Kidney (tissue), 14 donors: ENCODE measurements around the gene PLXNC1. TPM values are rescaled to one million over a fixed set of nuclear protein-coding genes. Genes with fewer than 3 reads are reported as not detected.

Experiments
- DNase-seq, 5 donors: peaks; one replicate each; pipeline ENCODE4 v3.0.0-alpha.2; 2013 to 2020
- FAIRE-seq: peaks from 2 replicates; lab custom pipeline; 2012; peaks lifted over from hg19 to GRCh38; lab: Jason Lieb, UNC
- H3K27ac ChIP-seq, 2 donors: one replicate each; pipeline ENCODE4 v1.7.0; 2013; ENCODE audit warnings: low read depth in 2 of 2, low read length in 2 of 2, inconsistent platforms in 1 of 2
- H3K27me3 ChIP-seq: one replicate; pipeline ENCODE4 v1.7.1; 2013; ENCODE audit warnings: low read length, inconsistent platforms; ENCODE audit not compliant: control insufficient read depth, insufficient read depth
- H3K36me3 ChIP-seq, 3 donors: one replicate each; pipeline versions ENCODE4 v1.7.0 to v1.7.1; 2013; ENCODE audit warnings: low read length in 3 of 3, control low read depth in 1 of 3, inconsistent platforms in 1 of 3; ENCODE audit not compliant: insufficient read depth in 3 of 3, control insufficient read depth in 2 of 3
- H3K4me1 ChIP-seq, 3 donors: one replicate each; pipeline versions ENCODE4 v1.7.0 to v1.7.1; 2013; ENCODE audit warnings: low read length in 3 of 3, inconsistent platforms in 1 of 3, low read depth in 1 of 3; ENCODE audit not compliant: control insufficient read depth in 2 of 3, insufficient read depth in 2 of 3
- H3K4me3 ChIP-seq, 3 donors: one replicate each; pipeline versions ENCODE4 v1.7.0 to v1.8.1; 2013; ENCODE audit warnings: low read length in 3 of 3, control low read depth in 1 of 3, inconsistent platforms in 1 of 3
- H3K9ac ChIP-seq, 3 donors: one replicate each; pipeline versions ENCODE4 v1.7.0 to v1.7.1; 2013; ENCODE audit warnings: low read length in 3 of 3, control low read depth in 1 of 3, inconsistent platforms in 1 of 3
- H3K9me3 ChIP-seq, 3 donors: one replicate each; pipeline versions ENCODE4 v1.7.0 to v1.7.1; 2013; ENCODE audit warnings: low read length in 3 of 3, control low read depth in 1 of 3, inconsistent platforms in 1 of 3; ENCODE audit not compliant: control insufficient read depth in 2 of 3, insufficient read depth in 1 of 3
- intact Hi-C: fragments of 100-400 bp; cut with DNase I; formaldehyde crosslinking; loops from one replicate; pipeline ENCODE4 v1.11.1; 2022
- polyA plus RNA-seq: library from polyadenylated mRNA; stranded (reverse); fragments of 350-450 nt; fragmentation: Illumina TruSeq; extraction: RNeasy Lipid Tissue Mini Kit (QIAGEN cat#74804); gene quantifications from one replicate; pipeline ENCODE4 v1.2.3, GENCODE V29; 2014; ENCODE audit warnings: low read depth, low replicate concordance; ENCODE audit not compliant: insufficient read depth
- total RNA-seq: library from RNA; stranded (reverse); fragmentation: NEBNext Ultra II Directional; extraction: Animal tissue kit (Norgen Biotek cat#: 25700); gene quantifications from one replicate; pipeline ENCODE4 v1.2.1, GENCODE V29; 2021
- TF ChIP-seq, protein P1 (sequence below): IDR thresholded peaks from 3 replicates; pipeline ENCODE4 v1.5.1; 2012; ENCODE audit warnings: mild to moderate bottlenecking, moderate library complexity, borderline replicate concordance; ENCODE audit not compliant: insufficient read depth; ENCODE audit errors: extremely low read depth
- donor health status: control.
- donor health status: control.
- donor health status: control.
- donor health status: control.
- donor health status: control.
- donor health status: DM: yes; HTN: yes; CAD: no.
- donor health status: Normal renal cell carcinoma (clear cell type).

The PLXNC1 gene
- total and polyA plus RNA-seq, 2 donors from 2014 or later = 1.8 to 11.6 TPM

DNA sequence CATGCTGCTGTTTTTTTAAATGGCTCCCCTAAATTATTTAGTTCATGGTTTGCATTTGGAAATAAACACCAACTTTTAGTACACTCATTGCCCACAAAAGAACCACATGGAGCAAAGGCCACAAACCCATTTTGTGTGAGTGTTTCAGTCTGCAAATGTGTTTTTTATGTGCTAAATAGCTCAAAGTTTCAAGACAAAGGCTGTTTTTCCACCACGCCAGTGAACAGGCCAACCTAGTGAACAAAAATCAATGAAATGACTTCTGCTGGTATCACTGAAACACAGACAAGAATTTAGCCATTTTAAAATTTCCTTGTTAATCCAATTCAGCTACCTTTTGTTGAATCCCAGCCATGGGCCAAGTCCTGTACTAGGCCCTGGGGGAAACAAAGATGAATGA is 52.3 kb downstream of the PLXNC1 start:
- Histone ChIP-seq H3K9ac (no peak overlapping the region), H3K36me3 (no peaks in the 10 kb centered on the region), H3K27ac (no peak overlapping the region), H3K9me3 (no peaks in the 10 kb centered on the region), H3K4me1 (no peaks in the 10 kb centered on the region), H3K4me3 (no peak overlapping the region), H3K27me3 (no peaks in the 10 kb centered on the region)
- no peak for FAIRE-seq
- TF ChIP-seq, protein P1, sequence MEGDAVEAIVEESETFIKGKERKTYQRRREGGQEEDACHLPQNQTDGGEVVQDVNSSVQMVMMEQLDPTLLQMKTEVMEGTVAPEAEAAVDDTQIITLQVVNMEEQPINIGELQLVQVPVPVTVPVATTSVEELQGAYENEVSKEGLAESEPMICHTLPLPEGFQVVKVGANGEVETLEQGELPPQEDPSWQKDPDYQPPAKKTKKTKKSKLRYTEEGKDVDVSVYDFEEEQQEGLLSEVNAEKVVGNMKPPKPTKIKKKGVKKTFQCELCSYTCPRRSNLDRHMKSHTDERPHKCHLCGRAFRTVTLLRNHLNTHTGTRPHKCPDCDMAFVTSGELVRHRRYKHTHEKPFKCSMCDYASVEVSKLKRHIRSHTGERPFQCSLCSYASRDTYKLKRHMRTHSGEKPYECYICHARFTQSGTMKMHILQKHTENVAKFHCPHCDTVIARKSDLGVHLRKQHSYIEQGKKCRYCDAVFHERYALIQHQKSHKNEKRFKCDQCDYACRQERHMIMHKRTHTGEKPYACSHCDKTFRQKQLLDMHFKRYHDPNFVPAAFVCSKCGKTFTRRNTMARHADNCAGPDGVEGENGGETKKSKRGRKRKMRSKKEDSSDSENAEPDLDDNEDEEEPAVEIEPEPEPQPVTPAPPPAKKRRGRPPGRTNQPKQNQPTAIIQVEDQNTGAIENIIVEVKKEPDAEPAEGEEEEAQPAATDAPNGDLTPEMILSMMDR = no peak
- intact Hi-C loops = no loop called here
- no peak for DNase-seq

DNA sequence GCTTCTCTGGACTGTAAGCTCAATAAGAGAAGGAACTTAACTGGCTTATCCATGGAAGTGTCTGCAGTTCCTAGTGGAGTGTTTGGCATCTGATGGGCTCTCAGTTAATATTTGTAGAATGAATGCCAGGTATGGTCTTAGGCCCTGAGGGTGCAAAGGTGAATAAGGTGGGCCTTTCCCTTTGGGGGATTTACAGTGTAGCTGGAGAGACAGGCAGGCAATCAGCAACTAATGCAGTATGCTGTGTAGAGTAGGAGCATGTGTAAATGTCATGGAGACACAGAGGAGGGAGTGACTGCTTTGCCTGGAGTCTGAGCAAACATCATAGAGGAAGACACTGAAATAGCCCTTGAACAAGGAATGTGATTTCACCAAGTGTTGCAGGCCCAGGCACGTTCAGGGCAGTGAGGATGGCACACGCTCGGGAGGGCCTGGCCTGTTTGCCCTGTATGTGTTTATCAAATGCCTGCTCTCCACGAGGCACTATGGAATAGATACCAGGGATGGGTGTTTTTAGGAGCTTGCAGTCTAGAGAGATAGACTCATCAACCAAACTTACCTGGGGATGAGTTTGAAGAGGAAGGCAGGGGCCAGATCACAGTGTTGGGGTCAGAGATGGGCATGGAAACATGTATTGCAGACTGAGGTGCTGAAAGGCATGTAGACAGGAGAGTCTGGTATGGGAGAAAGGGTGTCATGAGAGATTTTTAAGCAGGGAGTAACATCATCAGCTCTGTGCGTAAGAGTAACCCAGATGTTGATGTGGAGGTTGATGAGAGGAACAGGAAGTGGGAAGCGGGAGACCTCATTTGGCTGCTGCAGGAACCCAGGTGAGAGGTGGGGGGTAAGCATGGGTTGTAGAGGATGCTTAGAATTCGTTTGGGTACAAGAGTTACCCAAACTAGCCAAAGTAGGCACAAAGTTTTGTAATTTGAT is 54.1 kb downstream of the PLXNC1 start:
- intact Hi-C loops = no loop called here
- TF ChIP-seq, protein P1 = no peak
- H3K4me1 ChIP-seq = no peaks in the 10 kb centered on the region
- FAIRE-seq (no peak), DNase-seq (no peak)
- no peaks in the 10 kb centered on the region for H3K36me3 ChIP-seq
- H3K27ac ChIP-seq = no peak overlapping the region
- no peaks in the 10 kb centered on the region for H3K27me3 ChIP-seq
- H3K9me3 ChIP-seq = no peaks in the 10 kb centered on the region
- no peak overlapping the region for H3K9ac ChIP-seq
- no peak overlapping the region for H3K4me3 ChIP-seq

DNA sequence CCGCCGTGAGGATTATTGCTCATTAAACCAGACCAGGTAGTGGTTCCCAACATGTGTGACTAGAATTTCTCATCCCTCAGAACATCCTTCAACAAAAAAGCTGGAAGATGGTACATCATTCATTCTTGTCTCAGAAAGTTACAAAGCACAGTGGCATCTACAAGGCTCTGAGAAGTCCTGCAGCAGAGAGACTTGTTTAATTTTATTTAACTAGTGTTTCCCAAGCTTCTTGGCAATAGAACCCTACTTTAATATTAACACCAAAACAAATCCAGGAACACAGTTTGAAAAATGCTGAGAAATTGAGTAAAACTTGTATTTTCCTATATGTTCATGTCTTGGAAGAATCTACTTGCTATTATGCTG is 54.8 kb downstream of the PLXNC1 start:
- TF ChIP-seq, protein P1 = no peak
- FAIRE-seq (no peak), DNase-seq (no peak)
- H3K9ac ChIP-seq = no peak overlapping the region
- no peak overlapping the region for H3K27ac ChIP-seq
- H3K27me3 ChIP-seq = no peaks in the 10 kb centered on the region
- intact Hi-C loops = no loop called here
- H3K4me3 ChIP-seq = no peak overlapping the region
- no peaks in the 10 kb centered on the region for H3K9me3 ChIP-seq
- no peaks in the 10 kb centered on the region for H3K36me3 ChIP-seq
- H3K4me1 ChIP-seq = no peaks in the 10 kb centered on the region

DNA sequence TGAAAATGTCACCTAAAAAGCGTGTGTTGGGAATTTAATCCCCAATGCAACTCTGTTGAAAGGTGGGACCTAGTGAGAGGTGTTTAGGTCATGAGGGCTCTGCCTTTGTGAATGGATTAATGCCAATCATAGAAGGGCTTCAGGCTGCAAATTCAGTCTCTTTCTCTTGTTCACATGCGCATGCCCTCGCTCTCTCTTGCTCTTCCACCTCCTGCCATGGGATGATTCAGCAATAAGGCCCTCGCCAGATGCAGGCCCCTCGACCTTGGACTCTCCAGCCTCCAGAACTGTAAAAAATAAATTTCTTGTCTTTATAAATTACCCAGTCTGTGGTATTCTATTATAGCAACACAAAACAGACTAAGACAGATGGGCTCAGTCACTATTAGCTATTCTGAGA is 55.4 kb downstream of the PLXNC1 start:
- TF ChIP-seq, protein P1 = no peak
- intact Hi-C loops = no loop called here
- DNase-seq (no peak), FAIRE-seq (no peak)
- Histone ChIP-seq H3K27me3 (no peaks in the 10 kb centered on the region), H3K4me3 (no peak overlapping the region), H3K36me3 (no peaks in the 10 kb centered on the region), H3K4me1 (no peaks in the 10 kb centered on the region), H3K9ac (no peak overlapping the region), H3K9me3 (no peaks in the 10 kb centered on the region), H3K27ac (no peak overlapping the region)
